A204.1 (cell line): ENCODE measurements around the gene ABHD17C.
"Not testable (repeated sequence)": the region's sequence is repeated elsewhere in the genome, so short reads cannot be mapped to it uniquely, and the experiment has no call there.

Experiments used
- FAIRE-seq: peaks from 2 replicates; lab custom pipeline; 2012; peaks lifted over from hg19 to GRCh38; lab: Jason Lieb, UNC

ABHD17C gene

GRCh38 chr15:80732167-80732566 lies 37.1 kb downstream of the ABHD17C start:
- no peak for FAIRE-seq

GRCh38 chr15:80732818-80733217 lies 37.7 kb downstream of the ABHD17C start:
- FAIRE-seq: no peak

- FAIRE-seq: no peak
Measured at GRCh38 chr15:80733460-80733859, 38.4 kb downstream of the ABHD17C start.

- no peak for FAIRE-seq
Measured at GRCh38 chr15:80735344-80735743, 40.2 kb downstream of the ABHD17C start.

- FAIRE-seq: no peak
Measured at GRCh38 chr15:80736560-80736959, 41.5 kb downstream of the ABHD17C start.

GRCh38 chr15:80739919-80740318 lies 44.8 kb downstream of the ABHD17C start:
- FAIRE-seq: no peak

- FAIRE-seq: no peak
Measured at GRCh38 chr15:80742081-80742480, 47.0 kb downstream of the ABHD17C start.

GRCh38 chr15:80743189-80743833 lies 48.2 kb downstream of the ABHD17C start:
- no peak for FAIRE-seq

GRCh38 chr15:80744415-80744814 lies 49.3 kb downstream of the ABHD17C start:
- no peak for FAIRE-seq

GRCh38 chr15:80744826-80745225 lies 49.7 kb downstream of the ABHD17C start:
- no peak for FAIRE-seq

- no peak for FAIRE-seq
Measured at GRCh38 chr15:80745888-80746287, 50.8 kb downstream of the ABHD17C start.

- FAIRE-seq: no peak
Measured at GRCh38 chr15:80747317-80748053, 52.4 kb downstream of the ABHD17C start.

GRCh38 chr15:80749589-80749988 lies 54.5 kb downstream of the ABHD17C start:
- no peak for FAIRE-seq

- FAIRE-seq: no peak
Measured at GRCh38 chr15:80750575-80750974, 55.5 kb downstream of the ABHD17C start.

- FAIRE-seq: no peak
Measured at GRCh38 chr15:80752204-80752603, 57.1 kb downstream of the ABHD17C start.

- no peak for FAIRE-seq
Measured at GRCh38 chr15:80753161-80753560, 58.1 kb downstream of the ABHD17C start.

GRCh38 chr15:80754014-80754413 lies 58.9 kb downstream of the ABHD17C start:
- FAIRE-seq: no peak

GRCh38 chr15:80755885-80756284 lies 60.8 kb downstream of the ABHD17C start:
- no peak for FAIRE-seq

- no peak for FAIRE-seq
Measured at GRCh38 chr15:80758130-80758745, 63.1 kb downstream of the ABHD17C start.

GRCh38 chr15:80760960-80761359 lies 65.8 kb downstream of the ABHD17C start:
- FAIRE-seq: no peak

- no peak for FAIRE-seq
Measured at GRCh38 chr15:80761754-80762153, 66.6 kb downstream of the ABHD17C start.

GRCh38 chr15:80763235-80763634 lies 68.1 kb downstream of the ABHD17C start:
- FAIRE-seq: not testable (repeated sequence)

- no peak for FAIRE-seq
Measured at GRCh38 chr15:80764535-80764934, 69.4 kb downstream of the ABHD17C start.

- FAIRE-seq: no peak
Measured at GRCh38 chr15:80766275-80766674, 71.2 kb downstream of the ABHD17C start.
